OCI-LY7 (cell line): ENCODE results near the gene LIN37. TPM values are rescaled to one million over a fixed set of nuclear protein-coding genes. Genes with fewer than 3 reads are reported as not detected.
A peak's percentile ranks its signal among the peaks of the same experiment; 100 is the strongest.

ENCODE experiments used
- BruUV-seq: library from RNA; stranded (reverse); fragments of 400-500 nt; replicated peaks from 2 replicates; lab custom pipeline; 2021; lab: Mats Ljungman, UMichigan
- CTCF ChIA-PET: fragments of 300-600 bp; sonication (Branson Sonifier 250); formaldehyde crosslinking; loops from one replicate; lab custom pipeline; 2022; ENCODE audit warnings: antibody characterized with exemption; ENCODE audit not compliant: unreplicated experiment; lab: Charles Lee
- POLR2A ChIA-PET: fragments of 300-600 bp; sonication (Branson Sonifier 250); formaldehyde crosslinking; loops from one replicate; lab custom pipeline; 2022; ENCODE audit warnings: antibody characterized with exemption; lab: Charles Lee
- DNase-seq: peaks from one replicate; pipeline ENCODE4 v3.0.0-alpha.2; 2015; ENCODE audit warnings: low spot score
- H2AFZ ChIP-seq: fragments of 200-600 bp; sonication (generic), shearing (Covaris generic); 2 replicates; pipeline ENCODE4 v1.6.1; 2014; ENCODE audit warnings: mild to moderate bottlenecking, antibody characterized with exemption, low read length, moderate library complexity
- H3K27ac ChIP-seq: fragments of 200-600 bp; sonication (generic); 2 replicates; pipeline ENCODE4 v1.5.1; 2014; ENCODE audit warnings: mixed run types, low read depth, mild to moderate bottlenecking, moderate library complexity, low read length, inconsistent platforms; ENCODE audit not compliant: poor library complexity, severe bottlenecking
- H3K36me3 ChIP-seq: fragments of 200-600 bp; sonication (generic); 2 replicates; pipeline ENCODE4 v1.6.1; 2014; ENCODE audit warnings: mild to moderate bottlenecking, antibody characterized with exemption, low read length, moderate library complexity, mixed read lengths; ENCODE audit not compliant: insufficient read depth
- H3K4me1 ChIP-seq: fragments of 200-600 bp; sonication (generic); 2 replicates; pipeline ENCODE4 v1.5.1; 2014; ENCODE audit warnings: mild to moderate bottlenecking, low read length; ENCODE audit not compliant: insufficient read depth, poor library complexity, severe bottlenecking
- H3K4me2 ChIP-seq: fragments of 200-600 bp; sonication (generic); 2 replicates; pipeline ENCODE4 v1.6.1; 2014; ENCODE audit warnings: mild to moderate bottlenecking, low read length
- H3K4me3 ChIP-seq: fragments of 200-600 bp; sonication (generic); 2 replicates; pipeline ENCODE4 v1.5.1; 2014; ENCODE audit warnings: mild to moderate bottlenecking, low read depth, low read length; ENCODE audit not compliant: poor library complexity, severe bottlenecking
- H3K79me2 ChIP-seq: fragments of 200-600 bp; sonication (generic); 2 replicates; pipeline ENCODE4 v1.6.1; 2016; ENCODE audit warnings: low read depth, mild to moderate bottlenecking, low read length, moderate library complexity, mixed read lengths; ENCODE audit not compliant: insufficient read depth
- H3K9me2 ChIP-seq: fragments of 200-600 bp; sonication (generic); 2 replicates; pipeline ENCODE4 v1.6.1; 2016; ENCODE audit warnings: mild to moderate bottlenecking, low read length, mixed read lengths; ENCODE audit not compliant: insufficient read depth
- H3K9me3 ChIP-seq: fragments of 200-600 bp; sonication (generic); 2 replicates; pipeline ENCODE4 v1.6.1; 2014; ENCODE audit warnings: mild to moderate bottlenecking, mixed run types, low read length, mixed read lengths
- H4K20me1 ChIP-seq: fragments of 200-600 bp; sonication (generic); 2 replicates; pipeline ENCODE4 v1.6.1; 2014; ENCODE audit warnings: mild to moderate bottlenecking, antibody characterized with exemption, low read length, moderate library complexity, mixed read lengths; ENCODE audit not compliant: insufficient read depth
- CTCF ChIP-seq: fragments of 200-600 bp; sonication (generic); conservative IDR thresholded peaks from 2 replicates; pipeline ENCODE4 v1.5.1; 2014; ENCODE audit warnings: mild to moderate bottlenecking, antibody characterized with exemption, low read length, moderate library complexity, mixed read lengths
- EZH2phosphoT487 ChIP-seq: fragments of 200-600 bp; sonication (generic); IDR thresholded peaks from 2 replicates; pipeline ENCODE4 v1.6.1; 2018; ENCODE audit warnings: low read depth, borderline replicate concordance, mild to moderate bottlenecking, mixed run types, antibody characterized with exemption, low read length, moderate library complexity, mixed read lengths
- intact Hi-C: fragments of 100-400 bp; cut with micrococcal nuclease; formaldehyde crosslinking; loops from one replicate; pipeline ENCODE4 v1.10.0; 2022; ENCODE audit not compliant: unreplicated experiment
- total RNA-seq, 2 experiments: library from RNA; depleted of rRNA in 1 of 2; stranded (reverse); fragments of >200 nt in 1 of 2; shearing (Covaris generic) in 1 of 2; gene quantifications; 2 replicates each; pipeline ENCODE4 v1.2.3, GENCODE V29; 2014 to 2022

Gene LIN37
- total RNA-seq, 2 experiments from 2014 or later: 11.6 to 11.7 TPM

GRCh38 chr19:35719402-35720162, 28.8 kb upstream of the LIN37 start:
- Histone ChIP-seq H3K27ac (no peak overlapping the region), H3K4me2 (peak overlapping the region; percentile 91), H3K4me3 (peak overlapping the region; percentile 80), H4K20me1 (peaks cover 6% of the 10 kb centered on the region), H3K79me2 (peaks cover 18% of the 10 kb centered on the region), H3K4me1 (peaks cover 27% of the 10 kb centered on the region), H2AFZ (no peak overlapping the region), H3K9me2 (no peaks in the 10 kb centered on the region), H3K9me3 (no peaks in the 10 kb centered on the region), H3K36me3 (peaks cover 49% of the 10 kb centered on the region)
- intact Hi-C loops: loop anchor here (5.0 kb wide), 1 partner anchor 38 kb away; the partner anchor contains the start of genes HSPB6 and PROSER3
- no peak for TF ChIP-seq EZH2phosphoT487
- TF ChIP-seq CTCF: no peak
- CTCF ChIA-PET: no interaction called here
- POLR2A ChIA-PET: interaction anchor here (0.6 to 1.0 kb wide), 3 partner anchors 21 to 273 kb away, joined by 3 to 4 read pairs (median 3); no protein-coding TSS in a partner anchor
- no TSS peak for BruUV-seq
- no peak for DNase-seq

DNA sequence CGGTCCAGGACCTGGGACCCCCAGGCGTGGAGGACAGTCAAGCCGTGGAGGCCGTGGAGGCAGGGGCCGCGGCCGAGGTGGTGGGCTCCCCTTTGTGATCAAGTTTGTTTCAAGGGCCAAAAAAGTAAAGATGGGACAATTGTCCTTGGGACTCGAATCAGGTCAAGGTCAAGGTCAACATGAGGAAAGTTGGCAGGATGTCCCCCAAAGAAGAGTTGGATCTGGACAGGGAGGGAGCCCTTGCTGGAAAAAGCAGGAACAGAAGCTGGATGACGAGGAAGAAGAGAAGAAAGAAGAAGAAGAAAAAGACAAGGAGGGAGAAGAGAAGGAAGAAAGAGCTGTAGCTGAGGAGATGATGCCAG, 28.2 kb upstream of the LIN37 start:
- CTCF ChIA-PET: no interaction called here
- peaks cover 22% of the 10 kb centered on the region for H3K4me1 ChIP-seq
- BruUV-seq: no TSS peak
- no peak overlapping the region for H2AFZ ChIP-seq
- peaks cover 6% of the 10 kb centered on the region for H4K20me1 ChIP-seq
- peaks cover 18% of the 10 kb centered on the region for H3K79me2 ChIP-seq
- no peaks in the 10 kb centered on the region for H3K9me2 ChIP-seq
- no peak overlapping the region for H3K4me2 ChIP-seq
- no peak overlapping the region for H3K4me3 ChIP-seq
- POLR2A ChIA-PET: interaction anchor here (0.6 kb wide), 1 partner anchor 273 kb away, joined by 3 read pairs; no protein-coding TSS in a partner anchor
- no peaks in the 10 kb centered on the region for H3K9me3 ChIP-seq
- DNase-seq: no peak
- TF ChIP-seq EZH2phosphoT487: no peak
- no peak for TF ChIP-seq CTCF
- intact Hi-C loops: no loop called here
- H3K36me3 ChIP-seq: peaks cover 55% of the 10 kb centered on the region
- no peak overlapping the region for H3K27ac ChIP-seq

DNA sequence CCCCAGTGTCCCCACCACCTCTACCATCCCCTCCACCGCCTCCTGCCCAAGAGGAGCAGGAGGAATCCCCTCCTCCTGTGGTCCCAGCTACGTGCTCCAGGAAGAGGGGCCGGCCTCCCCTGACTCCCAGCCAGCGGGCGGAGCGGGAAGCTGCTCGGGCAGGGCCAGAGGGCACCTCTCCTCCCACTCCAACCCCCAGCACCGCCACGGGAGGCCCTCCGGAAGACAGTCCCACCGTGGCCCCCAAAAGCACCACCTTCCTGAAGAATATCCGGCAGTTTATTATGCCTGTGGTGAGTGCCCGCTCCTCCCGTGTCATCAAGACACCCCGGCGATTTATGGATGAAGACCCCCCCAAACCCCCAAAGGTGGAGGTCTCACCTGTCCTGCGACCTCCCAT, 27.7 kb upstream of the LIN37 start:
- Histone ChIP-seq H3K9me2 (no peaks in the 10 kb centered on the region), H3K36me3 (peaks cover 60% of the 10 kb centered on the region), H4K20me1 (peaks cover 6% of the 10 kb centered on the region), H3K4me3 (no peak overlapping the region), H3K4me2 (no peak overlapping the region), H3K27ac (no peak overlapping the region), H3K4me1 (peaks cover 17% of the 10 kb centered on the region), H3K79me2 (peaks cover 18% of the 10 kb centered on the region), H2AFZ (no peak overlapping the region), H3K9me3 (no peaks in the 10 kb centered on the region)
- no peak for DNase-seq
- intact Hi-C loops: no loop called here
- BruUV-seq: no TSS peak
- ChIA-PET POLR2A (no interaction called here), CTCF (no interaction called here)
- TF ChIP-seq CTCF (no peak), EZH2phosphoT487 (no peak)
